ENCODE results near the gene ZNF398. TPM values are rescaled to one million over a fixed set of nuclear protein-coding genes. Genes with fewer than 3 reads are reported as not detected.
A peak's percentile ranks its signal among the peaks of the same experiment; 100 is the strongest.

ZNF398 gene
- 10.0 and 12.5 TPM in 2 replicates for total RNA-seq

DNA sequence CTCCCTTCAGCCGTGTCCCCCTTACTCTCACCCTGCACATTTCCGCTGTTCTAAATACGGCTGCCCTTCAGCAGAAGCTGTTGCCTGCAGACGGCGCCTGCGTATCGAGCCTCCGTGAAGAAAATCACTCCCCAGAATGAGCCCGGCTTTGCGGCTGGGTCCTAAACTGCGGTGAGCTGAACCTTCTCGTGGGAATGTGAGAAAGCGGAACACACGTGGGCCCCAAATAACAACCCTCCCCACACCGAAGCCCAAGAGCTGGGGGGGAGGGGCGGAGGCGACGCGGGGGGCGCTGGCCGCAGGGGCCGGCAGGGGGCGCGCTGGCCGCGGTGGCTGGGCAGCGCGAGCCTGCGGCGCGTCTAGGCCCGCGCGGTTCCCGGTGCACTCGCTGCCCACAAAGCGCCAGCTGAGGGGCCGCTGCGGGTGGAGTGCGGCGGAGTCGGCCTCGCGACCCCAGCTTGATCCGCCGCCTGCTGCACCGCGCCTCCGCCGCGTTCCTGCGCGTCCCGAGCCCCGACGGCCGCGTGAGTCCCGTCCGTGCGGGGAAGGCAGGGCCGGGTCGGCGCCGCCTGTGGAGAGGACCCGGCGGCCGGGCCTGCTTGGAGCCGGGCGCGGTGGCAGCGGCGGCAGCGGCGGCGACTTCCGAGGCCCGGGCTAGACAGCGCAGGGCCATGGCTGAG is at the start of gene ZNF398:
TSS of gene ZNF398 (plus strand) at position 382 of the 680 bp plus-strand sequence. CDS start at position 672, 290 bp downstream.
- peak; percentile 34 for DNase-seq (ENCODE audit: low read depth)
- H3K36me3 ChIP-seq (ENCODE audit: control insufficient read depth, insufficient read depth, low read length) = no peaks in the 10 kb centered on the region
- TF ChIP-seq CTCF (IDR thresholded peaks at IDR 0.05; ENCODE audit: insufficient read depth, low read length, severe bottlenecking) = peak; percentile 37
- peak within 1 kb of the TSS; percentile 70 for H3K4me3 ChIP-seq (ENCODE audit: low read depth, low read length)
- H3K27me3 ChIP-seq (ENCODE audit: control insufficient read depth, insufficient read depth, low read length) = no peaks in the 10 kb centered on the region
- FAIRE-seq = no peak

- Histone ChIP-seq H3K4me3 (ENCODE audit: low read depth, low read length) (no peak overlapping the region), H3K36me3 (ENCODE audit: control insufficient read depth, insufficient read depth, low read length) (no peaks in the 10 kb centered on the region), H3K27me3 (ENCODE audit: control insufficient read depth, insufficient read depth, low read length) (no peaks in the 10 kb centered on the region)
- FAIRE-seq (no peak), DNase-seq (ENCODE audit: low read depth) (no peak)
- no peak for TF ChIP-seq CTCF (IDR thresholded peaks at IDR 0.05; ENCODE audit: insufficient read depth, low read length, severe bottlenecking)
These were observed 48.2 kb upstream of the ZNF398 start for GRCh38 chr7:149099058-149099457.

- Histone ChIP-seq H3K27me3 (ENCODE audit: control insufficient read depth, insufficient read depth, low read length) (no peaks in the 10 kb centered on the region), H3K36me3 (ENCODE audit: control insufficient read depth, insufficient read depth, low read length) (no peaks in the 10 kb centered on the region), H3K4me3 (ENCODE audit: low read depth, low read length) (no peak overlapping the region)
- DNase-seq (ENCODE audit: low read depth) (no peak), FAIRE-seq (no peak)
- no peak for TF ChIP-seq CTCF (IDR thresholded peaks at IDR 0.05; ENCODE audit: insufficient read depth, low read length, severe bottlenecking)
These were observed 46.4 kb upstream of the ZNF398 start for GRCh38 chr7:149100821-149101220.

DNA sequence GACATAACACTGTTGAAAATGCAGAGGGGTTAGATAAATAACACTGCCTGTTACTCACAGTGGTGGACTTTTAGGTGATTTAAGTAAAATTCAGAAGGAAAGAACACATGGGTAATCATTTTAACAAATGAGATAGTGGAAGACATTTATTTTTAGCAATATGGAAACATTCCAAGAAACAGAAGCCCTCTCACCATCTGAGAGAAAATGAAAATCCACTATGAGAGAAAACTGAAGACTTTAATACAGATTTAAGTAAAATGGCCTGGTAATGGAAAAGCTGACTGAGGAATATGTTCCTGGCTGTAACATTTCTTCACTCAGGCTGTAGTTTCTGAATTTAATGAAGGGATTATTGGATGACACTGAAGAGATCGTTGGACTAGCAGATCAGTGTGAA is 44.6 kb upstream of the ZNF398 start:
- DNase-seq (ENCODE audit: low read depth) (no peak), FAIRE-seq (no peak)
- H3K4me3 ChIP-seq (ENCODE audit: low read depth, low read length) = no peak overlapping the region
- H3K27me3 ChIP-seq (ENCODE audit: control insufficient read depth, insufficient read depth, low read length) = no peaks in the 10 kb centered on the region
- H3K36me3 ChIP-seq (ENCODE audit: control insufficient read depth, insufficient read depth, low read length) = no peaks in the 10 kb centered on the region
- TF ChIP-seq CTCF (IDR thresholded peaks at IDR 0.05; ENCODE audit: insufficient read depth, low read length, severe bottlenecking) = no peak

DNA sequence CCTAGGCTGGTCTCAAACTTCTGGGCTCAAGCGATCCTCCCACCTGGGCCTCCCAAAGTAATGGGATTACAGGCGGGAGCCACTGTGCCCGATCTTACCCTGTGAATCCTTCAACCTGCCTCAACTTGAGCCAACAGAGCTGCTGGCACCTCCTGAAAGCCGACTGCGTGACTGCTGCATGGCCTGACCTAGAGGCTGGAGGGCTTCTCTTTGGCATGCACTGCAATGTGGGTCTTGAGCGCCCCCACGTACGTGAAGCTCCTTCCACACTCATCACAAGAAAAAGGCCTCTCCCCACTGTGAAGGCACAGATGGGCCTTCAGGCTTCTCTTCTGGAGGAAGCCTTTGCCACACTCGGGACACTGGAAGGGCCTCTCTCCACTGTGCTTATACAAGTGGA is 43.8 kb upstream of the ZNF398 start:
- DNase-seq (ENCODE audit: low read depth) (no peak), FAIRE-seq (no peak)
- no peak overlapping the region for H3K4me3 ChIP-seq (ENCODE audit: low read depth, low read length)
- no peaks in the 10 kb centered on the region for H3K27me3 ChIP-seq (ENCODE audit: control insufficient read depth, insufficient read depth, low read length)
- no peaks in the 10 kb centered on the region for H3K36me3 ChIP-seq (ENCODE audit: control insufficient read depth, insufficient read depth, low read length)
- TF ChIP-seq CTCF (IDR thresholded peaks at IDR 0.05; ENCODE audit: insufficient read depth, low read length, severe bottlenecking) = no peak

- no peak for FAIRE-seq
- DNase-seq (ENCODE audit: low read depth) = no peak
These were observed 43.0 kb upstream of the ZNF398 start for GRCh38 chr7:149104214-149104613.

More at GRCh38 chr7:149104214-149104613, 43.0 kb upstream of the ZNF398 start:
- Histone ChIP-seq H3K27me3 (ENCODE audit: control insufficient read depth, insufficient read depth, low read length) (no peaks in the 10 kb centered on the region), H3K36me3 (ENCODE audit: control insufficient read depth, insufficient read depth, low read length) (no peaks in the 10 kb centered on the region), H3K4me3 (ENCODE audit: low read depth, low read length) (no peak overlapping the region)
- TF ChIP-seq CTCF (IDR thresholded peaks at IDR 0.05; ENCODE audit: insufficient read depth, low read length, severe bottlenecking) = no peak
